HG03460 (cell line): Measurements from ENCODE around the gene ZNF581.

Experiments used
- ATAC-seq: cut with Tn5 transposase; IDR thresholded peaks from one replicate; pipeline ENCODE4 v1.9.1; 2021; ENCODE audit not compliant: unreplicated experiment

The ZNF581 gene

DNA sequence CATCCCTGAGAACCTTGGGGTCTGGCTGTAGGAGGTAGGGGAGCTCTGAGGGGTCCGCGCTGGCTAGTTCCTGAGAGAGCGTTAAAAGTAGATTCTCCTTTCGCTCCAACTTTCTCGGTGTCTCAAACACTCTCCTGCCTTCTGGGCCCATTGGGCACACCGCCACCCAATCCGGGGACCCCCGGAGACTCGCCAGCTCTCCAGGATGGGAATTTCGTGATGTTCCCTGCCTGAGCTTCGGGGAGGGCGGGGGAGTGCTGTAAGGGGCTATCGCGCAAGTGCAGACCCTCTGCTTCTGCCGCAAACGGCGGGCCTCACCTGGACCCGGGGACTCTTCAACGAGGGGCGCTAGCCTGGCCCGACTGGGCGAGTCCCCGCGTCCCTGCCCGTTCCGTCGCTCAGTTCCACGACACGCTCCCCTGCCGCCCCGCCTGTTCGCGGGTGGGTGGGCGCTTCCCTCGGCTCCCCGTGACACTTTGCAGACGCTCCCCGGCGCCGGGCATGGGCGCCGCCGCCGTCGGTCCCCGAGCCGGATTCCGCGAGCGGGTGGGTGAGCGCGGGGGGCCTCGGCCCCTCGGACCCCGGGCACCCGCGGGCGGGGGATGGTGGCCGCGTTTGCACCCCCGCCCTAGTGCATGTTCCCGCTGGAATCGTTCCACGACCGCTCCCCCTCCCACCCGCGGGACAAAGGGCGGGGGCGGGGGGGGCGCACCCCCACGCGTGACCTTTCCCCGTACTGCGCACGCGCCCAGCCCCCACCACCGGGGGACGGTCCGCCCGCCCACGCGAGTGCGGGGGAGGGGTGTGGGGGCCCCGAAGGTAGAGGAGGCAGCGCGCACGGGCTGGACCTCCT lies 4.5 kb downstream of the ZNF581 start, which contains the start of gene CCDC106:
Gene CCDC106 (plus strand): TSS at position 481 of the 853 bp plus-strand sequence. CDS start 835 bp downstream, outside the sequence.
- peak; percentile 37 for ATAC-seq

DNA sequence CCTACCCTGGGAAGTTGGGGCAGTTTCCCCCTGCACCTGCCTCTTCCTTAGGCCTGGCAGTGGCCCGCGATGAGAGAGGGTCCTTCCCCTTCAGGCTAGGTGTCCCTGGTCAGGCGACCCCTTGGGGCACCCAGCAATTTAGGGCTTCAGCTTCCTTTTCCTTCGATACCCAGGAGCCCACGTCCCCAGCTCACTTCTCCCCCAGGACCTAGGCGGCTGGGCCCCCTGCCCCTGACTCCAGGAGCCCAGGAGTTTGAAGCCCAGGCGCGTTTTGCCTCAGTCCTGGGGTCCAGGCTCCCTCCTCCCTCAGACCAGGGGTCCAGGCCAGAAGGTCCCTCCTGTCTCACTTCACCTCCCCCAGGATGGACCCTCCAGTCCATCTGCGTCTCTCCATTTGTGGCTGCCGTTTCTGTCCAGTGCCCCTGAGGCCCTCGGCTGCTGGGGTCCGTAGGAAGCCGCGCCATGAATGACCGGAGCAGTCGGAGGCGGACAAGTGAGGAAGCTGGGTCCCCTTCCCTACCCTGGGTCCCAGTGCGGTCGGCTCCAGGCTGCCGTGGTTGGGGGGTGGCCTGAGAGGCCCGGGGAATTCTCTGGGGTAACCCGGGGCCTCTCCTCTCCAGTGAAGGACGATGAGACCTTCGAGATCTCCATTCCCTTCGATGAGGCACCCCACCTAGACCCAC lies 5.3 kb downstream of the ZNF581 start:
- ATAC-seq: no peak

DNA sequence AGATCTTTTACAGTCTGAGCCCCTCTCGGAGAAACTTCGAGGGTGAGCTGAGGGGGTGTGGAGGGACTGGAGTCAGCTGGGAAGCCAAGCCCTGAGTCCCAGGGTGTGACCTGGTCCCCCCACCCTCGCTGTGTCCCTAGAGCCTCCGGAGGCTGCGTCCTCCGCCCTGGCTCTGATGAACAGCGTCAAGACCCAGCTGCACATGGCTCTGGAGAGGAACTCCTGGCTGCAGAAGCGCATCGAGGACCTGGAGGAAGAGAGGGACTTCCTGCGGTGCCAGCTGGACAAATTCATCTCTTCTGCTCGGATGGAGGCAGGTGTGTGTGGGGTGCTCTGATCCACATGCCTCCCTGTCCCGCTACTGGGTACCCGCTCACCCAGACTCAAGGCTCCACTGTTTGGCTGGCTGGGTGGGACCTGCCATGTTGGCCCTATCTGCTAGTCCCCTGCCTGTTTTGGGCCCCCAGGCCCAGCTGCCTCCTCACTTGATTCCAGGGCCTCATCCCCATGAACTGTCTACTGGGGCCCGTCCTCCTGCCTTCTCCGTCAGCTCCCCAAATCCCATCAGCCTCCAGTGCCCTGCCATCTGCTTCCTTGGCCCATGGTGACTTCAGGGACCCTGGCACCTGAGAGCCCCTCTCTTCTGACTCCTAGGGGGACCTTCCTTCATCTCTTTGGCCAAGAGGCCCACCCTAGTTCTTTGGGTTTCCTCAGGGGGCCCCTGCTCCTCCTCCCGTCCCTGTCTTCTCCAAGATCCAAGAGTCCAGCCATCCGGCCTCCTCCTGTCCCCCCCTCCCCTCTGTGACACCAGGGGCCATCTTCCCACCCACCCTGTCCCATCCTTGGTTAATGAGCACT lies 6.0 kb downstream of the ZNF581 start:
- ATAC-seq: no peak

DNA sequence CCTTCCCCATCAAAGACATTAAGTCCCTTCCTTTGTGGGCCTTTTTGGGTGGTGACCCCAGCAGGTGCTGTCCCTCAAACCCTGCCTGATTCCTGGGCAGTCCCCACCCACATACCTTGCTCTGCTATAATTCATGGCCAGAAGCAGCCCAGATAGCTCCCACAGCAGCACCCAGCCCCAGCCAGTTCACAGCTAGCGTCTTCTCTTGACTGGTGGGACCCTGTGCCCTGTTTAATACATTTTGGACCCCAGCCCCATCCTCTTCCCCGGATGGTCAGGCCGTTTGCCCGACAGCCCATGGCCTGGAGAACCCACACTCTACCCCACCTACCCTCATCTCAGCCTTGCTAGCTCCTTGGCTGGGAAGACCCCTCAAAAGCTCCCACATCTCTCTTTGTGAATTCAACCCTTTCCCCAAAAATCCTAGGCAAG lies 6.7 kb downstream of the ZNF581 start:
- ATAC-seq: no peak

DNA sequence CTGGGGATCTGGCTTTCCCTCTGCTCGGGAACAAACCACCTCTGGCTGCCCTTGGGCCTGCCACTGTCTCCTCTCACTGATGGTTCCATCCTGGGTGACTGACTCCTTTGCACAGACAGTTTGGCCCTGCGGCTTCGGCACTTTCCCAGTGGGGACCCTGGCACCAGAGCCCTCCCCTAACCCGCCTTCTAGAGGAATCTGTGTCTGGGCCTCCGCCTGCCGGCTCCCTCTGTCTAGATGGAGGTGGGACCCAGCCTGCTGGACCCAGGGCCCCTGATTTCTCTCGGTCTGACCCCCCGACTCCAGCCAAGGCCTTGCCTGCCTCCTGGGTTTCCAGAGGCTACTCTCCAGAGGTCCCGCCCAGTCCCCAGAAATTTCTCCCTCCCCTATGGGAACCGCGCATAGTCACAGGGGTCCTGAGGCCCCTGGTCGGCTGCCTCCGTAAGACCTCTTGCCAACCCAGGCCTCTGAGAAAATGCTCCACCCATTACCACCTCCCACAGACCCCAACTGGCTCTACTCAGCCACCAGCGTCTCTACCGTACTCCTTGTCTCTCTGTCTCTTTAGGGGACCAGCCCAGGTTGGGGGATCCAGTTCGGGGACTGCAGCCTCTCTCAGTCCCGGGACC lies 7.3 kb downstream of the ZNF581 start:
- ATAC-seq: no peak

DNA sequence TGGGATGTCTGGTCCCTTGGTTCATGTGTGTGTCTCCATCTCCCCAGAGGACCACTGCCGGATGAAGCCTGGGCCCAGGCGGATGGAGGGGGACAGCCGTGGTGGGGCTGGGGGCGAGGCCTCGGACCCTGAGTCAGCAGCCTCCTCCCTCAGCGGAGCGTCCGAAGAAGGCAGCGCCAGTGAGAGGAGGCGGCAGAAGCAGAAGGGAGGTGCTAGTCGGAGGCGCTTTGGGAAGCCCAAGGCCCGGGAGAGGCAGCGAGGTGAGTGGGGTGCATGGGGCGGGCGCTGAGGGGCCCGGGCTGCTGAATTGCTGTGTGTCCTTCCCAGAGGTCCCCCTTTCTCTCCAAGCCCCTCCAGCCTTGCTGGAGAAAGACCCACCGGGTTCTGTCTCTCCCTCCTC lies 7.8 kb downstream of the ZNF581 start:
- ATAC-seq: no peak

DNA sequence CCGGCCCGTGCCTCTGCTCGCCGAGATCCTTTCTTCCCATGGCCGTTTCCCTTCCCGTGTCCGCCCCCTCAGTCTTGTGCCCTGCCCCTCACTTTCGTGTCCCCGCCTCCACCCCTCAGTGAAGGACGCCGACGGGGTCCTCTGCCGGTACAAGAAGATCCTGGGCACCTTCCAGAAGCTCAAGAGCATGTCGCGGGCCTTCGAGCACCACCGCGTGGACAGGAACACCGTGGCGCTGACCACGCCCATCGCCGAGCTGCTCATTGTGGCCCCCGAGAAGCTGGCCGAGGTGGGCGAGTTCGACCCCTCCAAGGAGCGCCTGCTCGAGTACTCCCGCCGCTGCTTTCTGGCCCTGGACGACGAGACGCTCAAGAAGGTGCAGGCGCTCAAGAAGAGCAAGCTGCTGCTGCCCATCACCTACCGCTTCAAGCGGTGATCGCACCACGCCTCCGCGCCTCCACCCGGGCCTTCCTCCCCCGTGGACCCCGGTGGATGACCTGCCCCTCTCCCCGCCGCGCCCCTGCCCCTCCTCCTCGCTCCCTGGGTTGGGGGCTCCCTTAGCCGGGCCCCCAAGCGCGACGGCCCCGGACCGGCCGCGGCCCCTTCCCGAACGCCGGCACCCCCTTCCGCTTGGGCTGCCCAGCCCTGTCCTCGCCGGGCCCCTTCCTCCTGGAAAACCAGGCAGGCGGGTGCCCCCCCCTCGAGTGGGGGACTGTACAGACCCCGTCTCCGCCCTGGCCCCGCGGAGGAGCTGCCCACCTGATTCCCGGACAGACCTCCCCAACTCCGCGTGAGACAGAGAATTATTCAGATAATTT lies 9.1 kb downstream of the ZNF581 start:
- no peak for ATAC-seq

DNA sequence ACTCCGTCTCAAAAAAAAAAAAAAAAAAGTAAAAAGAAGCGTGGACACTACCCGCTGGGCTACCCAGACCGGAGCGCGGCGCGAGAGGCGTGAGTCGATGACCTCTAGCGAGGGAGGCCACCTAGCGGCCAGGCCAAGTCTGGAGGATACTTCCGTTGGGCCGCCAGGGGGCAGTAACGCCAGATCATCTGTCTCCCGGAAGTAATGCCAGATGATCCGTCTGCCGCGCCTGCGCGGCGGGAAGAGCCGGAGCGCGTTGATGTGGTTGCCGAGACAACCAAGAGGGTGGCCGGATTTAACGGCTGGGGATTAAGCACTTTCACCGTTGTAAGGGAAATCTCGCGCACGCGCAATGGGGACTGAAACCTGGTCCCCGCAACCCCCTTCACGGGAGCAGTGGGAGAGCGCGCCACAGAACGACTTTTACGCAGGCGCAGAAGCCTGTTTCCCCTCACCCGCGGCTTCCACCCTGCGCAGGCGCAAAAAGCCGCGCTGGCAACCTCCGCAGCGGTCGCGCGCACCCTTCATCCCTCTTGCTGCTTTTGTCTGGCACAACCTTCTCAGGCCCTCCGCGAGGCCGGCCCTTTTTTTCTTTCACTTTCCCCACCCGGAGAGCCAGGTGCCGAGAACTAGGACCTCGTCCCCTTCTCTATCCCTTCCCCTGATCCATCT lies 10.3 kb downstream of the ZNF581 start:
- ATAC-seq: peak; percentile 34

DNA sequence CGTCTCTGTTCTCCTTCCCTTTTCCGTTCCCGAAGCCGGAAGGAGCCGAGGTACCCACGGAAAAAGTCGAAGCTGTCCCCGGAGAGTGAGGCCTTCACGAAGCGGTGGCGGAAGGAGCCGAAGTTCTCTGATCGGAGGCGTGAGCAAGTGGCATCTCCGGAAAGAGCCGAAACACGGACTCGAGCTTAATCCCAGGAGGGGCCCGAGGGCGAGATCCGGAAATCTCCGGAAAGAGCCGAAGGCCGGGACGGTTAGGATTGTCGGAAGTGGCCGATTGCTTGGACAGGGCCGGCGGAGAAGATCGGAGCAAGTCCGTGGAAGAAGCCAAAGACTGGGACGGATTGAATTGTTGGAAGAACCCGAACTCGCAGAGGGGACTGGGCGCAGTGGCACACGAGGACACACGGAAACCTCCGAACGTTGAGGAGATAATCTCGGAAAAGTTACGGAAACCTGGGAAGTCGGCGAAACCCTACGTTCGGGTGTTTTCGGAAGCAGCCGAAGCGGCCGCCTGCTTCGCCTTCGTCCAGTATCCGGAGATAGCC lies 10.9 kb downstream of the ZNF581 start:
- peak; percentile 48 for ATAC-seq

DNA sequence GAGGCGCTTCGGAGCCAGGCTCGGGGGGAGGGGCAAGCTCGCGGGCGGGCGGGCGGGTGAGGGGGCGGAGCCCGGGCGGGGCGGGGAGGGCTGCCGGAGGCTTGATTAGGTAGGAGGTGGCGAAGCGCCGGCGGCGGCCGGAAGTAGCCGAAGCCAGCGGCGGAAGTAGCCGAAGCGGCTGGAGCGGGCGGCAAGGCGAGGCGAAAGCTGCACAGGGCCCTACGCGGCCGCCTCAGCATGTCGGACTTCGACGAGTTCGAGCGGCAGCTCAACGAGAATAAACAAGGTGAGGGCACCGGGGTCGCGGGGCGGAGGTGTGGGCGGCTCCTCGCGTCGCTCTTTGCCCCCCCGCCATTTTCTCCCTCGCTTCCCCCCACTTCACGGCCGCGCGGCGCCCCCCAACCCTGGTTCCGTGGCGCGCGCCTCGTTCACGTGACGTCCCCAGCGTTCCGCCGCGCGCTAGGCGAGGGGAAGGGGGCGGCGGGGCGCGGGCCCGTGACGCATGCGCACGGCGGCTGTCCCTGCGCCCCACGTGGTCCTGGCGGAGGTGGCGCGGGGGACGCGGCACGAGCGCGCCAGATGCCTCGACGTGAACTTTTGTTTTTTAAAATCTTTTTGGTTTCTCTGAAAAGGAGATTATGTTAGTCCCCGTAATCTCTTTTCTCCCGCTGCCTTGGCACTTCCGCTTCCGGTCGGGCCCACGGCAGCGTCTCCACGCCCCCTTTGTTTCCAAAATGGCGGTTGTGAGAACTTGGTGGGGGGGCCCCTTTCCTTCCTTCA lies 11.6 kb downstream of the ZNF581 start, which contains the start of gene U2AF2:
Gene U2AF2 (plus strand): TSS at position 168 of the 780 bp plus-strand sequence. CDS start 70 bp downstream, at position 238.
- peak; percentile 22 for ATAC-seq

DNA sequence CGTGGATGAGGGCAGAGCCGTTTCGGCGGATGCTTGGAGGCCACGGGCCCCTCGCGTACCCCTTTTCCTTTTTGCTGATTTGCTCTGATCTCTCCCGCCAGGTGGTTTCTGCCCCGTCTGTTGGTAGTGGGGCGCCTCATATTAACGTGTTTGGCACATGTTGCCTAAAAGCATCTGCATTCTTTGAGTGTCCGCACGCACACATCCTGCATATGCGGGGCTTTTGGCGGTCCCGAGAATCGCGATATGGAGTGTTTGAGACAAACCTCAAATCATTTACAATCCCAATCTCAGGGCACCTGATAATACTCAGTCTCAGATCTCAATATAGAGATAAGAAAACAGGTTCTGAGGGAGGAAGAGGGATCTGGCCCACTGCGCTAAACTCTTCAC lies 12.2 kb downstream of the ZNF581 start:
- no peak for ATAC-seq

DNA sequence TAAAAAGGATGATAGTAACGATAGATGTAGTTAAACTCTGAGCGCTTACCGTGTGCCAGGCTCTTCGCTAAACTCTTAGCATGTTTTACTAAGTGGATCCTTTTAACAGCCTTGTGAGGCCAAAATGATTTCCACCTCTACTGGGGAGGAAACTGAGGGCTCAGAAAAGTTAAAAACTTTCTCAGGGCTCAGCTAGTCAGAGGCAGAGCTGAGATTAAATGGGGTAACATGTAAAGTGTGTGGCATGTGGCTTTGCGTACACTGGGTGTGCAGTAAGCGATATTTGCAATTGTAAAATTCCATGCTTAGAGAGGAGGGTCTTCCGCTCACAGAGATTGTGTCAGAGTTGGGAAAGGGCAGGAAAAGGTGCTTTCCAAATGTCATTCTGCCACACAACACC lies 13.1 kb downstream of the ZNF581 start:
- ATAC-seq: no peak

DNA sequence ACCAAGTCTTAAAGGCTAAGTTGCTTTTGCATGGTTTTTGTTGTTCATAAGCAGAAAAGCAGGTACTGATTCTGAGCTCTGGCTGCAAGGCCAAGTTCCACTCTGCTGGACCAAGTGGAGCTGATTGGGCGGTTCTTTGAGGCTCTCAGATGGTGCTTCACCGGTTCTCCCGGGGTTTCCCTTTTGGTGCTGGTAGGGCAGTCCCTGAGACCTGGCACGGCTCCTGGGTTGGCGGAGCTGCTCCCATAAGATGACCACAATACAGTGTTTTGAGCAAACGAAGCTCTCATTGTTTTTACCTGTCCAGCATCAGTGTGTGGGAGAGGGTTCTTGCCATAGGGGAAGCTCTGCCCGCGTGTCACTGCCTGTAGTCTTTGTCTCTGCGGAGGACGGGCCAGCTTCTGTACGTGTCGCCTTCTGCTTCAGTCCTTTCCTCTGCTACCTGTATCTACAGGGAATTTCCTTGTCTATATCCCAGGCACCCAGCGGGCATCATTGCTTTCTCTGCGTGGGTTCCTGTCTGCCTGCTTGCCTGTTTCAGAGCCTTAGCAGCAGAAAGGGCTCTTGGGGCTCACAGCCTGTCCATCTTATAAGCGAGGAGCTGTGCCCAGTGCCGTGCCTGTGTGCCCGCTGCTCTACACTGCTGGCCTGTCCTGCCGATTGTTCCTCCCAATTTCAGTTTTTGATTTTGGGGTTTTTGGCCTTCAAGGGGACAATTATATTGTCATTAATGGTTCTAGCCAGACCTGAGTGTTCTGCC lies 13.7 kb downstream of the ZNF581 start:
- no peak for ATAC-seq

DNA sequence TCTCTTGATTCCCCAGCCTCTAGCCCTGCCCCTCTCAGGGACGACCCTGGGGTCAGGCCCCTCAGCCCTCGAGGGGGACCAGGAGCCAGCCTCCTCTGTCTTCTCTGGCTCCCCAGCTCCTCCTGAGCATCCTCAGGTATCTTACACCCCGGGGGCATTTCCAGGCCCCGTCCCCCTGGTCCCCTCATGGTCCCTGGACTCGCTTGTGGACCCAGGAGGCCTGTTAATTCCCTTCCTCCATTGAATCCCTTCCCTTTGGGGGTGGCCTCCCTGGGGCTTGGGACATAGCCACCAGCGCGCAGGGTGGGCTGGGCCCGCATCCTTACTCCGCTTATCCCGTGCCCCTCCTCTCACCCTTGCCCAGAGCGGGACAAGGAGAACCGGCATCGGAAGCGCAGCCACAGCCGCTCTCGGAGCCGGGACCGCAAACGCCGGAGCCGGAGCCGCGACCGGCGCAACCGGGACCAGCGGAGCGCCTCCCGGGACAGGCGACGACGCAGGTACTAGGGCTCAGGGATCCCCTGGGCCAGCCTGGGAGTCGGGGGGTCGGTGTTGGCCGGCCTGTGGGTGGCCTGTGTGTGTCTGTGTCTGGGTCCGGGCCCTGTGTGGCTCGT lies 15.5 kb downstream of the ZNF581 start:
- no peak for ATAC-seq

DNA sequence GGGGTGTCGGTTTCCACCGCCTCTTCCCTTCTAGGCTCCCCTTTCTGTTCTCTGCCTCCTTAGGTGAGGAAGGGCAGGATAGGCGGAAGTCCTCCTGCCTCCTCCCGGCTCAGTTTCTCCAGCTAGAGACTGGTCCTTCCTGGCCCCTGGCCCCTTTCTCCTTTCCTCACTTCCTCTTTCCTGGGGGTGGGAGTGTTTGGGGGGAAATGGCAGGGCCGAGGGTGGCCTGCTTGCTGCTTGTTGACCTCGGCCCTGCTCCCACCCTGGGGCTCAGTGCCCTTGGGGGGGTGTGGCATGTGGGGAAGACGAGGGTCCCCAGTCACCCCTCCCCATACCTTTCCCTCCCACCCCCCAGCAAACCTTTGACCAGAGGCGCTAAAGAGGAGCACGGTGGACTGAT lies 16.4 kb downstream of the ZNF581 start:
- ATAC-seq: no peak

DNA sequence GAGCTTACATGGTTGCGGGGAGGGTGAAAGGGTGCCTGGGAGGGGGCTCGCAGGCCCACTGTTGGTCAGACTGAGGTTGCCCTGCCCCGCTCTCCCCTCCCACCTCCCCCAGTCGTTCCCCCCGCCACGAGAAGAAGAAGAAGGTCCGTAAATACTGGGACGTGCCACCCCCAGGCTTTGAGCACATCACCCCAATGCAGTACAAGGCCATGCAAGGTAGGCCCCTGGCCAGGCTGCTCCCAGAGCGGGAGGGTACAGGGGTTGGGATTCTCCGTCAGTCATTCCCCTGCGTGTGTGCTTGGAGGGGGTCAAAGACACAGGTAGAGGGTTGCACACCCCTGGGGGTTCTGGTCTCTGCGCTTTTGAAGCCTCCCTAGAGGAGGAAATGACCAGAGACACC lies 17.0 kb downstream of the ZNF581 start:
- ATAC-seq: no peak

DNA sequence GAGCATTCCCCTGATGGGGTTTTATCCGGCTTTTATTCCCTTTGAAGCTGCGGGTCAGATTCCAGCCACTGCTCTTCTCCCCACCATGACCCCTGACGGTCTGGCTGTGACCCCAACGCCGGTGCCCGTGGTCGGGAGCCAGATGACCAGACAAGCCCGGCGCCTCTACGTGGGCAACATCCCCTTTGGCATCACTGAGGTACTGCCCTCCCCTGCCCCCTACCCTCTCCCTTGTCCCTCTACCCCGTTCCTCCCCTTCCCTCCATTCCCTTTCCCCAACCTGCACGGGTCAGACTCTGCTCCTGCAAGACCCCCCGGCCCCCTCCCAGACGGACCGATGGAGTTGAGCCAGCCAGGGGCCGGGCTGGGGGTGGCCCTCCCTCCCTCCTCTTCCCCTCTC lies 17.5 kb downstream of the ZNF581 start:
- ATAC-seq: no peak
